NCI-H748 (cell line): ENCODE data around the gene MRPS5.
A peak's percentile ranks its signal among the peaks of the same experiment; 100 is the strongest.
"Not testable (repeated sequence)": the region's sequence is repeated elsewhere in the genome, so short reads cannot be mapped to it uniquely, and the experiment has no call there.

ENCODE experiments used
- DNase-seq: peaks from one replicate; lab custom pipeline; 2025; ENCODE audit not compliant: unreplicated experiment; lab: John Stamatoyannopoulos, UW

MRPS5 gene

DNA sequence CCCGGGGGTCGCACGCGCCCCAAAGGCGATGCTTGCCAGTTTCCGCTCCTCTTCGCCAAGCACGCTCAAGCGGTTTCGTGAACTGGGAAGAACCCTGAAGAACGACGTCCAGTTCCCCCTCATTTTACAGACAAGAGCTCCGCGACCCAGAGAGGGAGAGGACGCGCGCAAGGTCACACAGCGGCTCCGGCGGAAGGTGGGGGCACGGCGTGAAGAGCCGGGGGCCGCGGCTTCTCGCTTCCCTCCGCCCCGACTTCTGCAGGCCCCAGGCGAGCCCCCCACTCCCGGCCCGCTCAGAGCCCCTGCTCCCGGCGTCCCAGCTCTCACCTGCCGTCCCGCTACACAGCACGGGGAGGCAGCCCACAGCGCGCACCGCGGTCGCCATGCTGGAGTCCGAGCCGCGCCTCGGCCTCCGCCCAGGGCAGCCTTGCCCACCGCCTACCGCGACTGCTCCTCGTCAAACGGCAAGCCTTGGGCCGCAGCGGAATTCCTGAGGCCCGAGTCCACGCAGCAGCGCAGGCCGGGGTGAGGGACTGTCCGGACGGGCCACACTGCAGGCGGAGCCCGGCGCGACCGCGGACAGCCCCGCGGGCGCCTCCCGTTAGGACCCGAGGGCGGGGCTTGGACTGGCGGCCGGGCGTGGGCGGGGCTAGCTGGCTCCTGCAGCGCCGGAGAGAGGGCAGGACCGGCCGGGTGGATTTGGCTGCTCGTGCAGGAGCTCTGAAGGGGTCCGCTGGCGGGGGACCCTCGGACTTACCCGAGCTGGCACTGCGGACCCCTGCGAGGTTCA lies at the start of gene MRPS5:
TSS of gene MRPS5 (minus strand) at position 402 of the 790 bp plus-strand sequence. CDS start at position 385, 17 bp downstream.
- DNase-seq = peak; percentile 69

DNA sequence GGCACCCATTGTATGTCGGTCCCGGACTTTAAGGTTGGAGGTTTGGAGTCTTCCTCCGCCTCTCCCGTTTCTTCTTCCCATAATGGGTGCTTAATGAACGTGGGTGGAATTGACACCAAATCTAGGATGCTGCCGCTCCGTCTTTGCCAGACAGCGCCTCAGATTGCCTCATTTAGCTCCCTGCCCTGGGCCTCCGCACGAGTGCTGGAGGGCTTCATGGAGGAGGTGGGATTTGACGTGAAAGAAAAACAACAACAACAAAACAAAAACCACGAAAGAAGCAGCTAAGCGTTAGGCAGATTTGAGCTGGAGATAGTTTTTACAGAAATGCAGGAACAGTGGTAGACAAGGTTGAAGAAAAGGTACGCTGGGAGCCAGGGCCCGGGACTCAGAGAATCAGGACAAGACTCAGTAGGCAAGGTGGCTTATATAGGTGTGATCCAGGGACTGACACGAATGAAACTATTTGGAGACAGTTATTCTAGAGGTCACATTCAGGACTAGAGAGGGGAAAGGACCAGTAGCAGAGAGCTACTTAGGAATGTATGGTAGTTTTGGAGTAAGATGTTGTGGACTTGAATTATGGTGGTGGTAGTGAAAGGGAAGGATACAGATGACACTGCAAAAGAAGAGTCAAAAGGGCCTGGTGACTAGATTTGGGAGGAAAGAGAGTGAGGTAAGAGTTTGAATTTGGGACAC lies 44.6 kb upstream of the MRPS5 start:
- no peak for DNase-seq

DNA sequence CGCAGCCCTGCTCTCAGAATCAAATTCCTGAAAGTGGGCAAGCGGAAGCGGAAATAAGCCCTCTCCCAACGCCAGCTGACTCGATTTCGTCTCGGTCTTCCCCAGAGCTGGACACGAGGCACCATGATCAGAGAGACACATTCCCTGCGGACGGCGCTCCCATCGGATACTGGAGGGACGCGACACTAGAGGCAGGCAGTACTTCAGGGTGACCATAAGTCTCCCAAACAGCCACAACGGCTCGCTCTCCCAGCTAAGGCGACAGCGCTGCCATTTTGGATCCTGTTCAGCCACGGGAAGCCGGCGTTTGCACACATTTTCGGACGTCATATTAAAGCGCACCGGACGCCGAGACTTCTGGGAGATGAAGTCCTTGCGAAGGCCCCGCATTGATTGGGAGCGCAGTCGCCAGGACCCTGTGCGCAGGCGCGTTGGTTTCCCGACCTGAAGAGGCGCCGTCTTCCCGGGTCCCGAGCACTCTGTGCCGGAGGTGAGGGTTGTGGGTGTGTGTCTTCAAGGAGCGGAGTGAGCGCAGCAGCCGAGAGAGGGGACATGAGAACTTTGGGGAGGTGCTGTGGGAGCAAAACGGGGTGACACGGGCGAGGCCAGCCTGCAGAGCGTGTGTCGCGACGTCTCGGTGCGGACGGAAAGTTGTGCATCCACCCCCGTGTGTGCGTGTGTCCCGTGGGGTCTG lies 43.9 kb upstream of the MRPS5 start, which contains the start of gene ZNF2:
TSS of gene ZNF2 (plus strand) at position 439 of the 694 bp plus-strand sequence. CDS start 10,418 bp downstream, outside the sequence.
- DNase-seq = peak; percentile 95

DNA sequence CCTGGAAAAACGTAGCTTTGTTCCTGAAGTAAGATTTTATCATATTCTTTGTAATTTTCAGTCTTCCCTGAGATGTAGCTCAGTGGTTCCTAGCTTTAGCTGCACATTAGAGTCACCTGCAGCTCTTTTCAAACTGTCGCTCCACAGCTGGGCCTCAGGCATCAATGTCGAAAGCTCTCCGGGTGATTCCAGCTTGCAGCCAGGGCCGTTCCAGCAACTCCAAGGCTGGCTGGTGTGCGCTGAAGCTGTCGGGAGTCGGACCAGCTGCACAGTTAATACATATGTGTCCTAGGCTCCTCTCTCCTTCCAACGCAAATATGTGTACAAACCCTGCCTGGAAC lies 43.4 kb upstream of the MRPS5 start:
- DNase-seq = no peak

DNA sequence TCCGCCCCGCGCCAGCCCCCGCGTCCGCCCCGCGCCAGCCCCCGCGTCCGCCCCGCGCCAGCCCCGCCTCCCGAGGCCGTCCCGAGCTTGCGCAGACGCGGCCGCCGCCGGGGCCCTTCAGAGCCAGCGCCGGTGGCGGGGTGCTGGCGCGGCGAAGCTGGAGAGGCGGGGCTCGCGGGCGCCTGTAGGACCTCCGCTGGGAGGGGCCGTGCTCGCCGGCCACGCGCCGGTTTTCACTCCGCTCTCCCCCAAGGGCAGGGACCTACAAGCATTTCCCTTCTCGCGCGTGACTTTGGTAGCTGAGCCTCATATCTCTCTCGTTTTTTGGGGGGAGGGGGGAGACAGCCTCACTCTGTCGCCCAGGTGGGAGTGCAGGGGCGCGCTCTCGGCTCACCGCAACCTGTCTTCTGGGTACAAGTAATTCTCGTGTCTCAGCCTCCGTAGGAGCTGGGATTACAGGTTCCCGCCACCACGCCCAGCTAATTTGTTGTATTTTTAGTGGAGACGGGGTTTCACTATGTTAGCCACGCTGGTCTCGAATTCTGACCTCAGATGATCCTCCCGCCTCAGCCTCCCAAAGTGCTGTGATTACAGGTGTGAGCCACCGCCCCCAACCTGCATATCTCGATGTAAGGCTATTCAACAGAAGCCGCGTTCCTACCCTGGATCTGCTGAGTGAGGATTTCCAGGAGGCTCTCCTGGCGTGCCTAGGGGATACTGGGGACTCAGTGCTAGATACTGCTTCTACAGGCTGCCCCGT lies 38.3 kb upstream of the MRPS5 start, which contains the start of gene ZNF514:
TSS of gene ZNF514 (minus strand) at position 159 of the 760 bp plus-strand sequence. CDS start 6,595 bp downstream, outside the sequence.
- peak; percentile 75 for DNase-seq

DNA sequence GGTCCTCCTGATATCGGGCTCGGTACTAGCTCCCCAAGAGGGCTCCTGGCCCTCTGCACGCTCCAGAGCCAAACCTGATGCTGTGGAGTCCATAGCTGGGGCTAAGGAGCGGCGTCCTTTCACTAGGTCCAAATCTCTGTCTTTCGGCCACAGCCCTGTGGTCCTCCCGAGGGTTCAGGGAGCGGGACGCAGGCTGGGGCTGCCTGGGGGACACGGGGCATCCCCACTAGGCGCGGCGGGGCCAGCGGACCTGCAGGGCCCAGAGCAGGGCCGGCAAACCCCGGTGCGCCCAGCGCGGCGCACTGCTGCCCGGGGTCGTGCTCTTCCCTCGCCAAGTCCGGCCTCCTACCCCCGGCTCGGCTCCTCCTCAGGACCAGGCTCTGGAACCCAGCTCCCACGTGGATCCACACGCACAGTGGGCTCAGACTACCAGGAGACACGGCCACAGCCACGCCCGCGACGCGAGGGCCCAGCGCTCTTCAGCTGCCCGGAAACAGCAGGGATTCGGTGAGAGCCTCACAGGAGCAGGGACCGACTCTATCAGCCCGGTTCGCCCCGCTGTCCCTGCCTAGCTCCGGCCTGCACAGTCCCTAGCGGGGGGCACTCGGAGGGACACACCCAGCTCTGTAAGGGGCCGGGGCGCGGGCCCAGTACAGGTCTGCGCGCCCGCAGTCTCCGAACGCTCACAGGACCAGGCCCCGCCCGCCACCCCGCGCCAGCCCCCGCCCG lies 37.4 kb upstream of the MRPS5 start:
- peak; percentile 49 for DNase-seq

DNA sequence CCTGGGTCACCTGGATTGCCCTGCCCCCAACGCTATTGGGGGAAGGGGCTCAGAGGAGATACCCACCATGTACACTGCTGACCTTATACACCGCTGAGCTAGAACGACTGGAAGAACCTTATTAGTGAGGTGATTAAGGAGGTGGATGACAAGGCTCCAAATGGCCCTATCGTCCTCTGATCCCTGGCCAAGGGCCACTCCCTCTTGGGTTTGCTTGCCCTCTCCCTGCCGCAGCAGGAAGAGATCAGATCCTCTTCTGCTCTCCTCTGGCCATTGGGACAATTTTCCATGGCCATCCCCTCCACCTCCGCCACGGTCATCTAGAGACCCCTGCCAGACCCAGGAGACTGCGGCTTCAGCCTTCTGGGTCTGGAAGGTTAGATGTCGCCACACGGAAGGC lies 36.8 kb upstream of the MRPS5 start:
- no peak for DNase-seq

DNA sequence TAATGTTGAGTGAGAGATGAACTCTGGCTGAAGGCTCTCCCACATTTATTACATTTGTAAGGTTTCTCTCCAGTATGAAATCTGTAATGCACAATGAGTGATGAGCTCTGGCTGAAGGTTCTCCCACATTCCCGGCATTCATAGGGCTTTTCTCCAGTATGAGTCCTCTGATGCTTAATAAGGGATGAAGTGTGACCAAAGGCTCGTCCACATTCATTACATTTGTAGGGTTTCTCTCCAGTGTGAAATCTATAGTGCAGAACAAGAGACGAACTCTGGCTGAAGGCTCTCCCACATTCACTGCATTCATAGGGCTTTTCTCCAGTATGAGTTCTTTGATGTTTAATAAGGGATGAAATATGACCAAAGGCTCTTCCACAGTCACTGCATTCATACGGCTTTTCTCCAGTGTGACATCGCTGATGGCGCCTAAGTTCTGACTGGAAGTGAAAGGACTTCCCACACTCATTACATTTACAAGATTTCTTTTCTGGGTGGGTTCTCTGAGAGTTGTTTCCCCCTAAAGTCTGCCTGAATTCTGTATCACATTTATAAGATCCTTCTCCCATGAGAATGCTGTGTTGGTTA lies 27.9 kb upstream of the MRPS5 start:
- DNase-seq = no peak

DNA sequence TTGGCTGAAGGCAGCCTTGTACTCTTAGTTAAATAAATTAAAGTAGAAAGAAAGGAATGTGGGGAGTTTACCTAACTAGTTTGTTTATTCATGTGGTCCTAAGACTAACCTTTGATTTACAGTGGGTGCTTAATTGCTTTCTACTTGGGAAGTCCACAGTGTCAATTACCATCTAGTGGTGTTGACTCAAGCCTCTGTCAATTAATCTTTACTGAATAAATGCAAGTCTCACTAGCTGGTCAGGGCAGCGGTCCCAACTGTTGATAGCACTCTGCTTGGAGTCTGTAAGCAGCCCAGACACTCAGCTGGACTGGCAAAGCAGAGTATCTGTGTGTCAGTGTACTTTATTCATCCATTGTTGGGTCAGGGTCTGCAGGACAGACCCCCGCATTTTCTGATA lies 22.2 kb upstream of the MRPS5 start:
- DNase-seq = no peak

DNA sequence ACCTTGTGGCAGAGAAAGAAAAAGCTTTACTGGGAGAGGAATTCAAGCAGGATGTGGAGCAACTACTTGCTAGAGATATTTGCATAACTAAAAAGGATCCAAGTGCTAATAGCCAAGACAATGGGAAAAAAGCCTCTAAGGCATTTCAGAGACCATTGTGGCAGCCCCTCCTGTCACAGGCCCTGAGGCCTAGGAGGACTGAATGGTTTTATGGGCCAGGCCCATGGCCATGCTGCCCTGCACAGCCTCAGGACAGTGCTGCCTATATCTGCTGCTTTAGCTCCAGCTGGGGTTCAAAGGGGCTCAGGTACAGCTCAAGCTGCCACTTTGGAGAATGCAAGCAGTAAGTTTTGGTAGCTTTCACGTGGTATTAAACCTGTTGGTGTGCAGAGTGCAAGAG lies 17.1 kb upstream of the MRPS5 start:
- DNase-seq = no peak

DNA sequence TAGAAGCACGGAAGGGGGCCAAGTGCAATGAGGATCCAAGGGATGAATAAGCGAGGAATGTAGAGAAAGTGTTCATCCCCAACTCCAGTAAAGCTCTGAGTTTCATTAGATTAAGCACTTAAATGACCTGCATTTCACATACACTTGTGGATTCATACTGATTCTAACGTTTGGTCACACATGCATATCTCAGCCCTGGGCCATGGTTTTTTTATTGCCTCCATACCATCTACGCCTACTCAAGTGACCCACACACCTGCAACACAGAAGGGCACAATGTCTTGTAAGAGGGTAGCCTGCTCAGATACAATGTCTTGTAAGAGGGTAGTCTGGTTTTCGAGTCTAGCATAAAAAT lies 566 bp upstream of the MRPS5 start:
- no peak for DNase-seq

DNA sequence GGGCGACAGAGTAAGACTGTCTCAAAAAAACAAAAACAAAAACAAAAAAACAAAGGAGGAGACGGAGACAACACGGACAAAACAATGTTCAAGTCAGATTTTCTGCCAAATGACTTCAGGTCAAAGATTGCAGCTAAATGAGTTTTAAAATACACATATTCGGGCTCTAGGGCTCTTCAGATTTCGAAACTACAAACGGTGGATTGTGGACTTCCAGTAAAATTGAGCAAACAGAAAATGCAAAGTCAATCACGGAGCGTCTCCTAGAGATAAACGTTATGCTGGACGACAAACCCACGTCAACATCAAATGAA lies 558 bp downstream of the MRPS5 start:
- no peak for DNase-seq

DNA sequence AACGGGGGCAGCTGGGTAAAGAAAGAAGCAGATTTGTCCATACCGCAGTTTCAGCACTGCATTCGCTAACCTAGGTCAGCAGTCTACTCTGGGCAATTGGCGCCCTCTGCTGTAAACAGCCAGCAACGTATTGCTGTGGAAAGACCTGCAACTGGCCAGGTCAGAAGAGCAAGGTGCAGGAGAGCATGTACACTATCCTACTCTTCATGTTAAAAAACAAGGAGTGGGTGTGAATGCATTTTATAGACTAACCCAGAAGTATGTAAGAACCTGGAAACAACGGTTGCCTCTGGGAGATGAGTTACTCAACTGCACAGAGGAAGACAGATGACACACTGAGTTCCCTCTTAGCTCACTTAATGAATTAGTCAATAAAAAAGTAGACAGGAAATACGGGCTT lies 6.2 kb downstream of the MRPS5 start:
- DNase-seq = peak; percentile 60

DNA sequence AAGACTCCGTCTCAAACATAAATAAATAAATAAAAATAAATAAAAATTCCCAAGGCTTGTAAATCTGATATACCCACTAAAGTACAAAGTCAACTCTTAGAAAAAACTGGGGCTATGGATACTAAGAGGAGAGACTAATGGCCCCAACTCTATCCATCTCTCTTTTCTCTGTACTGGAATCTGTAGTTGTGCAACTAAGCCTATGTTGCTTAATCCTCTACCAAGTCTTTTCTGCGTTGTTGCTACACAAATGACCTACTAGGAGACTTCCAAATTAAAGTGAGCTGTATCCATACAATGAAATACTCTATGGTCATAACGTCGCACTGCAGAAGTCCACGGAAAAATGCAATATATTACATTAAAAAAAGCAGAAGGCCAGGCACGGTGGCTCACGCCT lies 8.1 kb downstream of the MRPS5 start:
- no peak for DNase-seq

DNA sequence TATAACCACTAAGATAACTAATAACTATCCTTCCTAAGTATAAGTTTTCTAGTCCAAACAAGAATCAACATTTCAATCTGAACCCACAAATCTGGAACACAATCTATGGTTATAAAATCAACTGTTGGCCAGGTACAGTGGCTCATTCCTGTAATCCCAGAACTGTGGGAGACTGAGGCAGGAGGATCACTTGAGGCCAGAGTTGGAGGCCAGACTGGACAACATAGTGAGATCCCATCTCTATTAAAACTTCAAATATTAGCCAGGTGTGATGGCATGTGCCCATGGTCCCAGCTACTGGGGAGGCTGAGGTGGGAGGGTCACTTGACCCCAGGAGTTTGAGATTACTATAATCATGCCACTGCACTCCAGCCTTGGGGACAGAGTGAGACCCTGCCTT lies 11.2 kb downstream of the MRPS5 start:
- no peak for DNase-seq

DNA sequence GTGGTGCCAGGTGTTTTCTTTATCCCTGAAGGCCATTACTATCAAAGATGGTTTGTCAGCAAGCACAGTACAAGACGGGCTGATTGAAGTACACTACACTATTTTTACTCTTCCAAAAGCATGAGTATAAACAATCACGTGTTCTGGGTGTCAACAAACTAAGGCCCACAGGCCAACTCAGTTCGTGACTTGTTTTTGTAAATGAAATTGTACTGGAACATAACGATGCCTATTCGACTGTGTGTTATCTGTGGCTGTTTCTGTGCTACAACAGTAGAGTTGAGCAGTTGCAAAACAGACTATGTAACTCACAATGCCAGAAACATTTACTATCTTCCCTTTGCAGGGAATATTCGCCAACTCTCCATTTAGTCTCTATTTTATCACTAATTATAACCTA lies 12.3 kb downstream of the MRPS5 start:
- DNase-seq = no peak

DNA sequence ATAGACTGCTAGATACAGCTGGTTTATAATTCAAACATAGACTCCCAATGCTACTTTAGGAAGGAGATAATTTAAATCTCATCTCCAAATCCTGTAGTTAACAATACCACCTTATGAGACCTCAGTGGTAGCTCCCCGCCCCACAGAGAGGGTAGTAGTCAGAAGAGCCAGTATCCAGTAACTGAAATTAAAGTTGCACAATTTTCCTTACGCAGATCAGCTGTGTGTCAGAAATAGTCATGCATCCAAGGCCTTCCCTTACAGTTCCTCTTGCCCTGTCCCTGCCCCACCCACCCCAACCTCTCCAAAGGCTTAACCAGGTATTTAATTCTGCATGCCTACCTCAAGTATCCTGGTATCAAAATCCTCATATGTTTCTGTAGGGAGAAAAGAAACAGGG lies 15.5 kb downstream of the MRPS5 start:
- DNase-seq = no peak

DNA sequence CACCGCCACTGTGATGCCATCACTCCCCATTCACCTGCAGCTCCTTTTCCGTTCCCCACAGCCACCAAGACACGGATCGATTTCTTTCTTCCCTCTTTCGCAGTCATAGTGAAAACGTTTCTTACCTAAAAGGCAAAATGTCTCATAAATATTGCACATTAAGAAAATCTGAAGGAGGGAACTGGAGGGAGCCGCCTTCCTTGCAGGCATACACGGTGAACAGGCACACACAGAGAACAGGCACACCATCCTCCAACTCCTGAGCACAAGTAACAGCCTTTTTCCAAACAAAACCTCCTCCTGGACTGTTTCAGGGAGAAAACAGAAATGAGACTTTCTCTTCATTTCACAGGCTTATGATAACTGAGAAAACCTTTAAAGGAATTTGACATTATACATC lies 17.0 kb downstream of the MRPS5 start:
- DNase-seq = no peak

DNA sequence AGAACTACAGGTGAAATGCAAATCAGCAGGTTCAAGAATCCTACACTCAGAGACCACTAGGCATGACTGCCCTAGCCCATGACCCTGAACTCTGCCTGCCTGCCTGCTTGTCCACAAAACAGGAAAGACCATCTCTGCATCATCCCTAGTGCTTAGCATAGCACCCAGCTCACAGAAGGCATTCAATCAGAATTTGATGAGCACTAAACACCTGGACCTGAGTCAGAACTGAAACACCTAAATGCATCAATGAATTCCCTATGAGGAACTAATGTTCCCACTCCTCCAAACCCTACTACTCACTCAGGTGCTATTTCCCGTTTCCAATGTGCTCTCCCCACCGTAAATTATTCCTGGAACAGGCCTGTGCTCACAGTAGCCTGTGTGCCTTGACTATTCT lies 21.7 kb downstream of the MRPS5 start:
- no peak for DNase-seq

DNA sequence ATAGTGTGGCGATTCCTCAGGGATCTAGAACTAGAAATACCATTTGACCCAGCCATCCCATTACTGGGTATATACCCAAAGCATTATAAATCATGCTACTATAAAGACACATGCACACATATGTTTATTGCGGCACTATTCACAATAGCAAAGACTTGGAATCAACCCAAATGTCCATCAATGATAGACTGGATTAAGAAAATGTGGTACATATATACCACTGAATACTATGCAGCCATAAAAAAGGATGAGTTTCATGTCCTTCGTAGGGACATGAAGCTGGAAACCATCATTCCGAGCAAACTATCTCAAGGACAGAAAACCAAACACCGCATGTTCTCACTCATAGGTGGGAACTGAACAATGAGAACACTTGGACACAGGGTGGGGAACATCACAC lies 23.3 kb downstream of the MRPS5 start:
- not testable (repeated sequence) for DNase-seq
